HEK293 (cell line): ENCODE results near the gene MEOX2.

ENCODE experiments used
- CTCF ChIA-PET: fragments of 350-600 bp; formaldehyde crosslinking; extraction: SDS; loops from one replicate; lab custom pipeline; 2021; ENCODE audit warnings: antibody characterized with exemption; lab: Yijun Ruan, JAX
- POLR2A ChIA-PET: fragments of 300-600 bp; formaldehyde crosslinking; extraction: SDS; loops from one replicate; lab custom pipeline; 2020; ENCODE audit warnings: antibody characterized with exemption, inconsistent platforms; lab: Yijun Ruan, JAX
- H3K27ac ChIP-seq: fragments of 200-500 bp; sonication (Bioruptor generic); 2 replicates; pipeline ENCODE4 v1.5.1; 2014; ENCODE audit warnings: low read depth, low read length, control low read depth, inconsistent platforms; ENCODE audit errors: extremely low read depth
- H3K36me3 ChIP-seq, 2 experiments: fragments of 200-500 bp in 1 of 2; sonication (Bioruptor generic) in 1 of 2; 1 replicate in 1 of 2; 2 replicates in 1 of 2; pipeline ENCODE4 v1.5.1; 2014 to 2017; ENCODE audit warnings: inconsistent platforms in 2 of 2, low read length in 2 of 2; ENCODE audit not compliant: control insufficient read depth in 2 of 2, insufficient read depth in 1 of 2
- H3K4me1 ChIP-seq: fragments of 200-500 bp; sonication (Bioruptor generic); 2 replicates; pipeline ENCODE4 v1.5.1; 2014; ENCODE audit warnings: mild to moderate bottlenecking, low read length, inconsistent platforms; ENCODE audit not compliant: control insufficient read depth, insufficient read depth
- H3K4me3 ChIP-seq: 2 replicates; pipeline ENCODE4 v1.5.1; 2011; ENCODE audit warnings: low read depth, mild to moderate bottlenecking, control low read depth, low read length, moderate library complexity
- H3K9me3 ChIP-seq: fragments of 200-500 bp; sonication (Bioruptor generic); 2 replicates; pipeline ENCODE4 v1.5.1; 2014; ENCODE audit warnings: low read depth, low read length, inconsistent platforms; ENCODE audit not compliant: control insufficient read depth, insufficient read depth
- SCRT1 ChIP-seq: fragments of 450-650 bp; formaldehyde crosslinking; IDR thresholded peaks from 2 replicates; pipeline ENCODE4 v1.5.1; 2016; ENCODE audit warnings: missing biosample characterization, missing genetic modification characterization, borderline replicate concordance
- ZFP37 ChIP-seq: fragments of 450-650 bp; formaldehyde crosslinking; IDR thresholded peaks from 2 replicates; pipeline ENCODE4 v1.5.1; 2016; ENCODE audit warnings: missing biosample characterization, missing genetic modification characterization
- ZNF214 ChIP-seq: fragments of 450-650 bp; formaldehyde crosslinking; IDR thresholded peaks from 2 replicates; pipeline ENCODE4 v1.5.1; 2017; ENCODE audit warnings: missing biosample characterization, mild to moderate bottlenecking, missing genetic modification characterization, borderline replicate concordance
- ZNF549 ChIP-seq: fragments of 450-650 bp; IDR thresholded peaks from 2 replicates; pipeline ENCODE4 v1.5.1; 2018; ENCODE audit warnings: missing biosample characterization, missing genetic modification characterization, mild to moderate bottlenecking, inconsistent platforms, moderate library complexity
- TF ChIP-seq, protein P1 (sequence below): fragments of 450-650 bp; formaldehyde crosslinking; IDR thresholded peaks from 2 replicates; pipeline ENCODE4 v1.5.1; 2016; ENCODE audit warnings: missing biosample characterization, missing genetic modification characterization
- TF ChIP-seq, protein P2 (sequence below): fragments of 450-650 bp; formaldehyde crosslinking; conservative IDR thresholded peaks from 2 replicates; pipeline ENCODE4 v1.5.1; 2016; ENCODE audit warnings: low read depth, missing biosample characterization, missing genetic modification characterization
- TF ChIP-seq, protein P3 (sequence below): IDR thresholded peaks from 2 replicates; pipeline ENCODE4 v1.6.1; 2011; ENCODE audit warnings: mild to moderate bottlenecking, low read depth, low read length, borderline replicate concordance
- TF ChIP-seq, protein P4 (sequence below): fragments of 450-650 bp; formaldehyde crosslinking; IDR thresholded peaks from 2 replicates; pipeline ENCODE4 v1.5.1; 2016; ENCODE audit warnings: missing biosample characterization, missing genetic modification characterization
- TF ChIP-seq, protein P5 (sequence below): fragments of 450-650 bp; formaldehyde crosslinking; IDR thresholded peaks from 2 replicates; pipeline ENCODE4 v1.5.1; 2017; ENCODE audit warnings: missing biosample characterization, missing genetic modification characterization
- TF ChIP-seq, protein P6 (sequence below): fragments of 450-650 bp; IDR thresholded peaks from 2 replicates; pipeline ENCODE4 v1.5.1; 2018; ENCODE audit warnings: missing biosample characterization, mild to moderate bottlenecking, missing genetic modification characterization
- TF ChIP-seq, protein P7 (sequence below): sonication (generic); formaldehyde crosslinking; IDR thresholded peaks from 2 replicates; pipeline ENCODE4 v1.8.1; 2022; ENCODE audit warnings: mild to moderate bottlenecking, moderate library complexity, missing genetic modification reagents

The MEOX2 gene

DNA sequence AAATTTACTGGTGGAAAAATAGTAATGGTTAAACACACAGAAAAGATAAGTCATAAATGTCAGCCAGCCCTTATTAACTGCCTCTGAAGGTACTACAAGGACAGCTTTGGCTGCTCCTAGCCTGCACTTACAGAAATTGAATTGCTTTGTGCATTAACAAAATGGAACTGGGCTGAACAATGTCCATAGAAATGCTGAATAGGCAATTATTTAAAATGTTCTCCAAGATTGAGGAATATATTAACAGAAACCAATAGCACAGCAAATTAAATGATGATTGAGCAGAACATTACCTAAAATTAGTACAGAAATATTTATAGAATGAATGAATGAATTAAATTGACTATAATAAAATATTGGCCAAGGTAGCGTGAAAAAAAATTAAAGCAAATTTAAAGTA is 82.3 kb downstream of the MEOX2 start (continued):
- TF ChIP-seq, protein P1, sequence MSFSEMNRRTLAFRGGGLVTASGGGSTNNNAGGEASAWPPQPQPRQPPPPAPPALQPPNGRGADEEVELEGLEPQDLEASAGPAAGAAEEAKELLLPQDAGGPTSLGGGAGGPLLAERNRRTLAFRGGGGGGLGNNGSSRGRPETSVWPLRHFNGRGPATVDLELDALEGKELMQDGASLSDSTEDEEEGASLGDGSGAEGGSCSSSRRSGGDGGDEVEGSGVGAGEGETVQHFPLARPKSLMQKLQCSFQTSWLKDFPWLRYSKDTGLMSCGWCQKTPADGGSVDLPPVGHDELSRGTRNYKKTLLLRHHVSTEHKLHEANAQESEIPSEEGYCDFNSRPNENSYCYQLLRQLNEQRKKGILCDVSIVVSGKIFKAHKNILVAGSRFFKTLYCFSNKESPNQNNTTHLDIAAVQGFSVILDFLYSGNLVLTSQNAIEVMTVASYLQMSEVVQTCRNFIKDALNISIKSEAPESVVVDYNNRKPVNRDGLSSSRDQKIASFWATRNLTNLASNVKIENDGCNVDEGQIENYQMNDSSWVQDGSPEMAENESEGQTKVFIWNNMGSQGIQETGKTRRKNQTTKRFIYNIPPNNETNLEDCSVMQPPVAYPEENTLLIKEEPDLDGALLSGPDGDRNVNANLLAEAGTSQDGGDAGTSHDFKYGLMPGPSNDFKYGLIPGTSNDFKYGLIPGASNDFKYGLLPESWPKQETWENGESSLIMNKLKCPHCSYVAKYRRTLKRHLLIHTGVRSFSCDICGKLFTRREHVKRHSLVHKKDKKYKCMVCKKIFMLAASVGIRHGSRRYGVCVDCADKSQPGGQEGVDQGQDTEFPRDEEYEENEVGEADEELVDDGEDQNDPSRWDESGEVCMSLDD (tag by site-specific recombination), result no peak
- TF ChIP-seq ZFP37 (tag by site-specific recombination), result no peak
- TF ChIP-seq, protein P2, sequence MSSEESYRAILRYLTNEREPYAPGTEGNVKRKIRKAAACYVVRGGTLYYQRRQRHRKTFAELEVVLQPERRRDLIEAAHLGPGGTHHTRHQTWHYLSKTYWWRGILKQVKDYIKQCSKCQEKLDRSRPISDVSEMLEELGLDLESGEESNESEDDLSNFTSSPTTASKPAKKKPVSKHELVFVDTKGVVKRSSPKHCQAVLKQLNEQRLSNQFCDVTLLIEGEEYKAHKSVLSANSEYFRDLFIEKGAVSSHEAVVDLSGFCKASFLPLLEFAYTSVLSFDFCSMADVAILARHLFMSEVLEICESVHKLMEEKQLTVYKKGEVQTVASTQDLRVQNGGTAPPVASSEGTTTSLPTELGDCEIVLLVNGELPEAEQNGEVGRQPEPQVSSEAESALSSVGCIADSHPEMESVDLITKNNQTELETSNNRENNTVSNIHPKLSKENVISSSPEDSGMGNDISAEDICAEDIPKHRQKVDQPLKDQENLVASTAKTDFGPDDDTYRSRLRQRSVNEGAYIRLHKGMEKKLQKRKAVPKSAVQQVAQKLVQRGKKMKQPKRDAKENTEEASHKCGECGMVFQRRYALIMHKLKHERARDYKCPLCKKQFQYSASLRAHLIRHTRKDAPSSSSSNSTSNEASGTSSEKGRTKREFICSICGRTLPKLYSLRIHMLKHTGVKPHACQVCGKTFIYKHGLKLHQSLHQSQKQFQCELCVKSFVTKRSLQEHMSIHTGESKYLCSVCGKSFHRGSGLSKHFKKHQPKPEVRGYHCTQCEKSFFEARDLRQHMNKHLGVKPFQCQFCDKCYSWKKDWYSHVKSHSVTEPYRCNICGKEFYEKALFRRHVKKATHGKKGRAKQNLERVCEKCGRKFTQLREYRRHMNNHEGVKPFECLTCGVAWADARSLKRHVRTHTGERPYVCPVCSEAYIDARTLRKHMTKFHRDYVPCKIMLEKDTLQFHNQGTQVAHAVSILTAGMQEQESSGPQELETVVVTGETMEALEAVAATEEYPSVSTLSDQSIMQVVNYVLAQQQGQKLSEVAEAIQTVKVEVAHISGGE (tag by site-specific recombination), result no peak
- TF ChIP-seq SCRT1, result no peak
- TF ChIP-seq, protein P3, sequence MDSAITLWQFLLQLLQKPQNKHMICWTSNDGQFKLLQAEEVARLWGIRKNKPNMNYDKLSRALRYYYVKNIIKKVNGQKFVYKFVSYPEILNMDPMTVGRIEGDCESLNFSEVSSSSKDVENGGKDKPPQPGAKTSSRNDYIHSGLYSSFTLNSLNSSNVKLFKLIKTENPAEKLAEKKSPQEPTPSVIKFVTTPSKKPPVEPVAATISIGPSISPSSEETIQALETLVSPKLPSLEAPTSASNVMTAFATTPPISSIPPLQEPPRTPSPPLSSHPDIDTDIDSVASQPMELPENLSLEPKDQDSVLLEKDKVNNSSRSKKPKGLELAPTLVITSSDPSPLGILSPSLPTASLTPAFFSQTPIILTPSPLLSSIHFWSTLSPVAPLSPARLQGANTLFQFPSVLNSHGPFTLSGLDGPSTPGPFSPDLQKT, result no peak

DNA sequence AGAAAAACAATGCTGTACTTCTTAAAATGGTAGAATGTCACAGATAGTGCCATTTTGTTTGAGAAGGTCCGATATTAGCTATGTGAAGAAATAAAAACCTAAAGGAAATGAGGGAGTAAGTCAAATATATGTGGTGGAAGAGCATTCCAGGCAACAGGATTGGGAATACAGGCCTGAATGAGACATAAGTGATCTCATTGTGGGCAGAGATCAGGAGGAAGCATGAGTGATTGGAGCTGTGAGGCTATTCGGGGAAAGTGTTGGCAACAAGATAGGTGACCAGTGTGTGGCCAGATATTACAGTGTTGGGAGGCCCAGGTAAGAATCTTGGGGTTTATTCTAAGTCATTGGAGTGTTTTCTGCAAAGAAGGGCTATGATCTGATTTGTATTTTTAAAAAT is 83.4 kb downstream of the MEOX2 start:
- ChIA-PET CTCF (no interaction called here), POLR2A (no interaction called here)
- H3K36me3 ChIP-seq, result no peaks in the 10 kb centered on the region
- TF ChIP-seq, protein P4, sequence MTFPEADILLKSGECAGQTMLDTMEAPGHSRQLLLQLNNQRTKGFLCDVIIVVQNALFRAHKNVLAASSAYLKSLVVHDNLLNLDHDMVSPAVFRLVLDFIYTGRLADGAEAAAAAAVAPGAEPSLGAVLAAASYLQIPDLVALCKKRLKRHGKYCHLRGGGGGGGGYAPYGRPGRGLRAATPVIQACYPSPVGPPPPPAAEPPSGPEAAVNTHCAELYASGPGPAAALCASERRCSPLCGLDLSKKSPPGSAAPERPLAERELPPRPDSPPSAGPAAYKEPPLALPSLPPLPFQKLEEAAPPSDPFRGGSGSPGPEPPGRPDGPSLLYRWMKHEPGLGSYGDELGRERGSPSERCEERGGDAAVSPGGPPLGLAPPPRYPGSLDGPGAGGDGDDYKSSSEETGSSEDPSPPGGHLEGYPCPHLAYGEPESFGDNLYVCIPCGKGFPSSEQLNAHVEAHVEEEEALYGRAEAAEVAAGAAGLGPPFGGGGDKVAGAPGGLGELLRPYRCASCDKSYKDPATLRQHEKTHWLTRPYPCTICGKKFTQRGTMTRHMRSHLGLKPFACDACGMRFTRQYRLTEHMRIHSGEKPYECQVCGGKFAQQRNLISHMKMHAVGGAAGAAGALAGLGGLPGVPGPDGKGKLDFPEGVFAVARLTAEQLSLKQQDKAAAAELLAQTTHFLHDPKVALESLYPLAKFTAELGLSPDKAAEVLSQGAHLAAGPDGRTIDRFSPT (tag by site-specific recombination), result no peak
- TF ChIP-seq ZNF549 (tag by site-specific recombination) (no peak), ZNF214 (tag by site-specific recombination) (no peak)
- TF ChIP-seq, protein P5, sequence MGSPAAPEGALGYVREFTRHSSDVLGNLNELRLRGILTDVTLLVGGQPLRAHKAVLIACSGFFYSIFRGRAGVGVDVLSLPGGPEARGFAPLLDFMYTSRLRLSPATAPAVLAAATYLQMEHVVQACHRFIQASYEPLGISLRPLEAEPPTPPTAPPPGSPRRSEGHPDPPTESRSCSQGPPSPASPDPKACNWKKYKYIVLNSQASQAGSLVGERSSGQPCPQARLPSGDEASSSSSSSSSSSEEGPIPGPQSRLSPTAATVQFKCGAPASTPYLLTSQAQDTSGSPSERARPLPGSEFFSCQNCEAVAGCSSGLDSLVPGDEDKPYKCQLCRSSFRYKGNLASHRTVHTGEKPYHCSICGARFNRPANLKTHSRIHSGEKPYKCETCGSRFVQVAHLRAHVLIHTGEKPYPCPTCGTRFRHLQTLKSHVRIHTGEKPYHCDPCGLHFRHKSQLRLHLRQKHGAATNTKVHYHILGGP (tag by site-specific recombination), result no peak
- TF ChIP-seq, protein P6, sequence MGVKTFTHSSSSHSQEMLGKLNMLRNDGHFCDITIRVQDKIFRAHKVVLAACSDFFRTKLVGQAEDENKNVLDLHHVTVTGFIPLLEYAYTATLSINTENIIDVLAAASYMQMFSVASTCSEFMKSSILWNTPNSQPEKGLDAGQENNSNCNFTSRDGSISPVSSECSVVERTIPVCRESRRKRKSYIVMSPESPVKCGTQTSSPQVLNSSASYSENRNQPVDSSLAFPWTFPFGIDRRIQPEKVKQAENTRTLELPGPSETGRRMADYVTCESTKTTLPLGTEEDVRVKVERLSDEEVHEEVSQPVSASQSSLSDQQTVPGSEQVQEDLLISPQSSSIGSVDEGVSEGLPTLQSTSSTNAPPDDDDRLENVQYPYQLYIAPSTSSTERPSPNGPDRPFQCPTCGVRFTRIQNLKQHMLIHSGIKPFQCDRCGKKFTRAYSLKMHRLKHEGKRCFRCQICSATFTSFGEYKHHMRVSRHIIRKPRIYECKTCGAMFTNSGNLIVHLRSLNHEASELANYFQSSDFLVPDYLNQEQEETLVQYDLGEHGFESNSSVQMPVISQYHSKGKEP (tag by site-specific recombination), result no peak
- TF ChIP-seq, protein P7, sequence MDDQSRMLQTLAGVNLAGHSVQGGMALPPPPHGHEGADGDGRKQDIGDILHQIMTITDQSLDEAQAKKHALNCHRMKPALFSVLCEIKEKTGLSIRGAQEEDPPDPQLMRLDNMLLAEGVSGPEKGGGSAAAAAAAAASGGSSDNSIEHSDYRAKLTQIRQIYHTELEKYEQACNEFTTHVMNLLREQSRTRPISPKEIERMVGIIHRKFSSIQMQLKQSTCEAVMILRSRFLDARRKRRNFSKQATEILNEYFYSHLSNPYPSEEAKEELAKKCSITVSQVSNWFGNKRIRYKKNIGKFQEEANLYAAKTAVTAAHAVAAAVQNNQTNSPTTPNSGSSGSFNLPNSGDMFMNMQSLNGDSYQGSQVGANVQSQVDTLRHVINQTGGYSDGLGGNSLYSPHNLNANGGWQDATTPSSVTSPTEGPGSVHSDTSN, result no peak
- no peaks in the 10 kb centered on the region for H3K9me3 ChIP-seq
- H3K27ac ChIP-seq, result no peak overlapping the region
- no peaks in the 10 kb centered on the region; the same call in 1 of the 2 replicates for H3K4me1 ChIP-seq
- no peak overlapping the region for H3K4me3 ChIP-seq
